Fibroblast of the aortic adventitia (primary cell): ENCODE results near the gene PEX10. TPM values are rescaled to one million over a fixed set of nuclear protein-coding genes. Genes with fewer than 3 reads are reported as not detected.
"Not testable (repeated sequence)": the region's sequence is repeated elsewhere in the genome, so short reads cannot be mapped to it uniquely, and the experiment has no call there.

Experiments used
- DNase-seq: peaks from one replicate; pipeline ENCODE4 v3.0.0-alpha.2; 2010; ENCODE audit warnings: low read depth
- H3K4me3 ChIP-seq: 2 replicates; pipeline ENCODE4 v1.5.1; 2011; ENCODE audit warnings: low read depth, mild to moderate bottlenecking, control low read depth, low read length, moderate library complexity
- total RNA-seq: library from RNA; depleted of rRNA; stranded (reverse); fragments of >200 nt; gene quantifications from 2 replicates; pipeline ENCODE4 v1.2.3, GENCODE V29; 2012; ENCODE audit warnings: low replicate concordance
- TF ChIP-seq, protein P1 (sequence below): IDR thresholded peaks from 2 replicates; pipeline ENCODE4 v1.5.1; 2011; ENCODE audit warnings: mild to moderate bottlenecking, low read length, control low read depth, inconsistent platforms; ENCODE audit not compliant: insufficient read depth

The PEX10 gene
- total RNA-seq, 1 donor = 24.9 TPM

- DNase-seq = no peak
These were observed 31.8 kb upstream of the PEX10 start for GRCh38 chr1:2444138-2444591.

GRCh38 chr1:2443277-2444137 is 31.1 kb upstream of the PEX10 start:
- no peak overlapping the region for H3K4me3 ChIP-seq
- TF ChIP-seq, protein P1, sequence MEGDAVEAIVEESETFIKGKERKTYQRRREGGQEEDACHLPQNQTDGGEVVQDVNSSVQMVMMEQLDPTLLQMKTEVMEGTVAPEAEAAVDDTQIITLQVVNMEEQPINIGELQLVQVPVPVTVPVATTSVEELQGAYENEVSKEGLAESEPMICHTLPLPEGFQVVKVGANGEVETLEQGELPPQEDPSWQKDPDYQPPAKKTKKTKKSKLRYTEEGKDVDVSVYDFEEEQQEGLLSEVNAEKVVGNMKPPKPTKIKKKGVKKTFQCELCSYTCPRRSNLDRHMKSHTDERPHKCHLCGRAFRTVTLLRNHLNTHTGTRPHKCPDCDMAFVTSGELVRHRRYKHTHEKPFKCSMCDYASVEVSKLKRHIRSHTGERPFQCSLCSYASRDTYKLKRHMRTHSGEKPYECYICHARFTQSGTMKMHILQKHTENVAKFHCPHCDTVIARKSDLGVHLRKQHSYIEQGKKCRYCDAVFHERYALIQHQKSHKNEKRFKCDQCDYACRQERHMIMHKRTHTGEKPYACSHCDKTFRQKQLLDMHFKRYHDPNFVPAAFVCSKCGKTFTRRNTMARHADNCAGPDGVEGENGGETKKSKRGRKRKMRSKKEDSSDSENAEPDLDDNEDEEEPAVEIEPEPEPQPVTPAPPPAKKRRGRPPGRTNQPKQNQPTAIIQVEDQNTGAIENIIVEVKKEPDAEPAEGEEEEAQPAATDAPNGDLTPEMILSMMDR = no peak
- no peak for DNase-seq

More at GRCh38 chr1:2444138-2444591, 31.8 kb upstream of the PEX10 start:
- TF ChIP-seq, protein P1 = no peak
- no peak overlapping the region for H3K4me3 ChIP-seq

DNA sequence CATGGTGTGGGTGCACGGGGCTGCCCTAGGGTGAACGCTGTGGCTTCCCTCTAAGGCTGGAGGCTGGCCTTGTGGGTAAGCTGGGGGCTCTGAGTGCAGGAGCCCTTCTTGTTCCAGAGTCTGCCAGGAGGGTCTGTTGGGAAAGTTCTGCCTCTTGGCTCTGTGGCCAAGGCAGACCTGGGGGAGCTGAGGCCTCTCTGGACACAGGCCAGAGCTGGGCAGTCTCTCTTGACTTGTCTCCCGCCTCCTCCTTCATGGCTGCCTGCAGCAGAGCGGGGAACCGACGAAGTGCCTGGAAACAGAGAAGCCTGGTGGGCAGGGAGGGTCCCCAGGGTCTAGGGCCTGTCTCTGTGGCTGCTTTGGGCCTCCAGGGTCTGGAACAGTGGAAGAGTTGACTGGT is 30.3 kb upstream of the PEX10 start:
- H3K4me3 ChIP-seq = no peak overlapping the region
- no peak for DNase-seq
- TF ChIP-seq, protein P1 = no peak

DNA sequence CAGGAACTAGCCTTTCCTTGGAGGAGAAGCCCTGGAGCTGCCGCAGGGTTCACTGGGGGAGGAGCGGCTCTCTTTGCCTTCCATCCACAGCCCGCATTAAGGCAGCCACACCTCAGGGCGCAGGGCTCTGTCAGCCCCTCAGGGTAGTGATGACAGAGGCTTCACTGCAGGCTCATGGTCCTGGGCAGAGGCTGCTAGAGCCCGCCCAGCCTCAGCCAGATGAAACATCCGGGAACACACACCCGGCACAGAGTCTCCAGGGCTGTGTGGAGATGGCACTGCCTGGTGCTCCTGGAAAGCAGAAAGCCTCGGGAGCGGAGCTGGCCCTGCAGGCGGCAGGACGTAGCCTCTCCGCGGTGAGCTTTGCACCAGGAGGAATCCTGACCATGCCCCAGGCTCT is 29.4 kb upstream of the PEX10 start:
- no peak for DNase-seq
- no peak overlapping the region for H3K4me3 ChIP-seq
- TF ChIP-seq, protein P1 = no peak

GRCh38 chr1:2440346-2440745 is 28.0 kb upstream of the PEX10 start:
- H3K4me3 ChIP-seq, DNase-seq: not testable (repeated sequence)

GRCh38 chr1:2439369-2439768 is 27.0 kb upstream of the PEX10 start:
- DNase-seq = no peak
- H3K4me3 ChIP-seq = no peak overlapping the region
- TF ChIP-seq, protein P1 = no peak

DNA sequence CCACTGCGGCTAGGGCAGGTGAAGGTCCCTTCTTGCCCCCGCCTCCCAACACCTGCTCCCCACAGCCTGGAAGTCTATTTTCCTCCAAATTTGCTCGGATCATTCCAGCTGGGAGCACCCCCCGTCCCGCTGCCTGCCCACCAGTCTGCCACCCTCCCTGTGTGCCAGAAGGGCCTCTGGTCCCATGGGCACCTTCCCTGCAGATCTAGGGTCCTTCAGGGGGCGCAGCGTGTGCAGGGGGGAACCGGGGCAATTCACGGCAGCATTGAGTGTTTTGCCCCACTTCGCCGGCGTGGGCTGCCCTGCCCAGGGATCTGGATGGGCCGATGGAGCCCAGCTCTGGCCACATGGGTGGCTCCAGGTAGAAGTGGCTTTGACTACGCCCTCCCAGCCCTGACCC is 26.3 kb upstream of the PEX10 start:
- TF ChIP-seq, protein P1 = no peak
- DNase-seq = no peak
- no peak overlapping the region for H3K4me3 ChIP-seq
